Activated T-cell treated with anti-CD3 and anti-CD28 coated beads for 1 hour (primary cell): ENCODE data around the gene SOX5.

Experiments used
- DNase-seq: peaks from one replicate; pipeline ENCODE4 v3.0.0-alpha.2; 2020; ENCODE audit warnings: low read depth

The SOX5 gene

DNA sequence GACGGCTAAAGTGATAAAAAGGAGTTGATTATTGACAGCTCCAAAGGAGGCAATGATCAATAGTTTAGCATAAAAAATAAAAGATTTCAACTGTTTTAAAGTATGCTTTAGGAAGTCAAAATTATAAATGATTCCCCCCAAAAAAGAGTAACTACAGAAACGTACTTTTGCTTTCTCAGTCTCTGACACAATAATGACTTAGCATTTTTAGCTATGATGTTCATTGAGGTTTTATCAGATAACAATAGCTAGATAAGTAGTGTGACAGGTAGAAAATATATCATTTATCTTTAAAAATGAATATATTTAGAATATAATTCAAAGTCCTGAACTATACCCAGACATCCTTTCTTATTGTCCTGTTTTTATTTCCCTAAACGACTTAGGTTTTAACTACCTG lies 352.9 kb downstream of the SOX5 start:
- no peak for DNase-seq

GRCh38 chr12:23587833-23588559 lies 361.5 kb downstream of the SOX5 start:
- DNase-seq = no peak

DNA sequence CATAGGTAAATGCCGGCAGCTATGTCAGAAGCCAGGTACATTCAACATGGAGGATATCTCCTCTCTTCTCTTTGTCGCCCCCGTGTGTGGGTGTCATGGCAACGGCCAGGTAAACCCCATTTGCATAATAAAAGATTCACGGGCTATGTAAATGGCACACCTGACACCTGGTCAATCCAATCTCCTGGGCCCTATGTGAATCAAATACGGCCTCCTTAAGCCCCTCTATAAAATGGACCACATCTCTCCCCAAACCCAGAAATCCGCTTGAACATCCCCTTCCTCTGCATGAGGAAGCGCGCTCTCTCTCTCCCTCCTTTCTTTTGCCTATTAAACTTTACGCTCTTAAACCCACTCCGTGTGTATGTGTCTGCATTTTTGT lies 363.7 kb downstream of the SOX5 start:
- DNase-seq = no peak

- DNase-seq = no peak
Measured at GRCh38 chr12:23585156-23585781, 364.2 kb downstream of the SOX5 start.

GRCh38 chr12:23581913-23582312 lies 367.6 kb downstream of the SOX5 start:
- no peak for DNase-seq

- DNase-seq = no peak
Measured at GRCh38 chr12:23579257-23579656, 370.2 kb downstream of the SOX5 start.

DNA sequence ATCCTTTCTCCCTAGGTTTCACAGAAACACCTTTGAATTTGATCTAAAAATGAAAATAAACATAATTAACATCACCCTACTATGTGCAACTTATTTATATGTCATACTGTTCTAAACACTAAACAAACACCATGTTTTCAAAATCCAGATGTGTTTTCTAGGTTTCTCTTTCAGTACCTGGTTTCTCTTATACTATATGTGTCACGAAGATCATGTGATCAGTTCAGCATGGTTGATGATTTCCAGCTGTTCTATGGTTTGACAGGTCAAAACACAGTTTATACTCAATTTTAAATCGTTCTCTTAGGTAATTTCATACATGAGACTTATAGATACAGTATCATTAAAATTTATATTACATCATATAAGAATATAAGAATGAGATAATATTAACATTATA lies 373.1 kb downstream of the SOX5 start:
- no peak for DNase-seq

- no peak for DNase-seq
Measured at GRCh38 chr12:23569356-23569755, 380.1 kb downstream of the SOX5 start.

DNA sequence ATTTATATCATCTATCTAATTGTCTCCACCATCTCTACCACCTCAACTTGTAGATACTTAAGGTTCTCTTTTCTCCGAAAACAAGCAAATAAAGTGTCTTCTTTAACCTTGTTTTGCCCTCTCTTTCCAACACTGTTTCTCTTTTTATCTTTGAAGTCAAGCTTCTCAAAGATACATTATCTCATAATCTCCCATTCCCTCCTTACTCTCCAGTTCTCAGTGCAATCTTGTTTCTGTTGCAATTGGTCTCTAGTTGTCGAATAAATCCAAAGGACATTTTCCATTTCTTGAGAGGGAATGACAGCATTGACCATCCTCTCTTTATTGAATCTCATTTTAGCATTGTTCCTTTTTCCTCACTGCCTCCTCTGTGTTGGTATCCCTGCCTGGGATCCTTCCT lies 383.3 kb downstream of the SOX5 start:
- DNase-seq = no peak

- DNase-seq = no peak
Measured at GRCh38 chr12:23564451-23565152, 384.9 kb downstream of the SOX5 start.

- no peak for DNase-seq
Measured at GRCh38 chr12:23561364-23562345, 387.8 kb downstream of the SOX5 start.

GRCh38 chr12:23560611-23561010 lies 388.9 kb downstream of the SOX5 start:
- DNase-seq = no peak

DNA sequence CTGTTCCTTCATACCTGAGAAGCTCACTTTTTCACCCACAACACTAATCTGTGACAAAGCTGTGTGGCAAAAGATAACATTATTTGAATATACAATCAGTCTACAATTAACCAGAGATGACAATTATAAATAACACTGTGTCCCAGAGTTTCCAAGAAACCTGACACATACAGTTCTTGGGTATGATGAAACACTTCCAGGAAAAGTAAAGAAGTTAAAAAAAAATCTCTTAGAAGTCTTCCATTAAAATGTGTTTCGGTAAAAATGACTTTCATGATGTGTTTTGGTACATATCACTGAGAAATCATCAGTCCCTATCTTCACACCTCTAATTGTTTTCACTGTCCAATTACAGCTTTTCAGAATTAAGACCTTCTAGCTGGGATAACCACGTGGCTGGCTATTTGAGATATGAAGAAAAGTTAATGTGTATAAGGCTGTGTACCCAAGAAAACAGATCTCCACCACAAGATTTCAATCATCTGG lies 390.2 kb downstream of the SOX5 start:
- no peak for DNase-seq

DNA sequence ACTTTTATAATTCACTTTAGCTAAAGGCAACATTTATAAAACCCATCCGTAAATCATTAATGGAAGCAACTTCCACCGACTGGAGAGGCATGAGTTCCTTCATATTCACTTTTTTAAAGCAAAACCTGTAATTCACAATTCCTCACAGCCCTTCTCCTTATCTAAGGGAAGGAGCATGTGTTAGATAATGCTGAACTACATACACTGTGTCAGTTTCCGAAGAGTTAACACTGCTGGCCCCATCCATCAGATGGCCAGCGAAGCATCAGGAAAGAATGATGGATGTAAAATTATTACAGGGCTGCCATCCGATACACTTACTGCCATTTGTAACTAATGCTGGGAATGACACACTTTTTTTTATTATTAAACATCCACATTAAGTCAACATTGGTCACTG lies 392.8 kb downstream of the SOX5 start:
- DNase-seq = no peak

DNA sequence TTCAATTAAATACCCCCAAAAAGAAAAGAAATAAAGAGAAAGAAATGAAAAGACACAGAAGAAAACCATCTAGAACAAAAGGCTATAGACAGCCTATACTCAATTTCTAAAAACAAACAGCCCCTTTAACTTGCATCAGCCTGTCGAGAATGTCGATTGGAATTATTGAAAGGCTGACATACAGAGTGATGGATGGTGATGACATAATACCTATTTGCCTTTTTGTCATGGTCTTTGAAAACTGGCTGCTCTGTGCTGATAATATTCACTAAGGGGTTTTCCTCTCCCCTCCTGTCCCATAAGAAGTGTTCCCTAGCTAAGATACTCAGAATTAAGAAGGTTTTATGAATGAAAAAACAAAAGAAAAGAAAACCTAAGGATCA lies 393.7 kb downstream of the SOX5 start:
- no peak for DNase-seq

DNA sequence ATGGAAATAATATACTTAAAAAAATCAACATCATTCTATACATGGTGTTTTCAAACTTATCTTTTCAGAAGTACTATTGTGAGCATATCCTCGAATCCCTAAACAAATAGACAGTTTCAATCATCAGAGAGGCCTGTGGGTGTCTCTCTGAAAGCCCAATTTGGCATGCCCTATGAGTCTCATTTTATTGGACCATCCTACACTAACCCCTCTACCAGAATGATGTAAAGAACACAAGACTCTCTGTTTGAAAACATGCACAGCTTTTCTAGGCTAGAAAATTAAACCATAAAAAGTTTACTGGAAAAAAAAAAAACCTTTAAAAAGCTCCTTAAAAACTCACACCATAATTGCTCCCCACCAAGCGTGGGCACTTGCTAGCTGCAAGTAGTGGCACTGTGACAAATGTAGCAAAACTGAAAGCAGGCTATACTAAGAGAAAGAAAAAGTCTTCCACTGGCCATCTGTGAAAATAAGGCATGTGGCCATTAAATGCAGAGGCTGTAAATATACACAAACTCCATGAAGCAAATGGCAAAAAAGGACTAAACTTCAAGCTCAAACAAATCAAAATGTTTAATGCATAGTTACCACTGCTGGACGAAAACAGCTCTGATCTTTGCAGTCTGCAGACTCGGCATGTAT lies 394.2 kb downstream of the SOX5 start:
- DNase-seq = no peak

DNA sequence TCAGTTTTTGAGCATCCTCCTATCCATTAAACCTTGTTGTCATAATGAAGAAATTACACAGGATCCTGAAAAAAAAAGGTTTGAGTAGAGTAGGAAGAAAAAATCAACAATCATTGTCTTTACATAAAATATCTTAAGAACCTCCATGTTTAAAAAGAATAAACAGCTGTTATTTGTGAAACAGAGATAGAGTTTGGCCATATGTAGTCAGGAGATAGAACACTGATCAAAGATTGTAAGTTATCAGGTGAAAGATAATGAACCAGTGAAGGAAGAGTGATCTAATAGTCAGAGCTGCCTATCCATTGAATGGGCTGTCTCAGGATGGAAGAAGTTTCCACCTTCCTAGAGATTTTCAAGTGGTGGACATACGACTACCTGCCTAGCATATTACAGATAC lies 397.1 kb downstream of the SOX5 start:
- DNase-seq = no peak

DNA sequence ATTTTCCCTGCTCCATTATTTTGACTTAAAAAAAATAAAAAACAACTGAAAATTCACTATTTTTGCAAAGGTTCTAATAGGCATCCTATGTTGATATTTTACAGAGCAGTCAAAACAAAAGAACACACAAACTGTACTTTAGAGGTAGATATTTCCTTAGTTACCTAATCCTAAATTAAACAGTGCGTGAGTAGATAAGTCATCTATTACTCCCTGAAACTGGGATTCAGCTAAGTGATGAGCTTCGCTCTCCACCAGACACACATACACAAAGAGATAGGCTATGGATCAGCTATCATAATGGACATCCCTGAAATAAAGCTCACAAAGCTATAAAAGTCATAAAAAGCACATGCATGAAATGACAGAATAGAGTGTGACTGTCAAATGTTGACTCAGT lies 398.7 kb downstream of the SOX5 start:
- no peak for DNase-seq

- DNase-seq = no peak
Measured at GRCh38 chr12:23548742-23549141, 400.7 kb downstream of the SOX5 start.

DNA sequence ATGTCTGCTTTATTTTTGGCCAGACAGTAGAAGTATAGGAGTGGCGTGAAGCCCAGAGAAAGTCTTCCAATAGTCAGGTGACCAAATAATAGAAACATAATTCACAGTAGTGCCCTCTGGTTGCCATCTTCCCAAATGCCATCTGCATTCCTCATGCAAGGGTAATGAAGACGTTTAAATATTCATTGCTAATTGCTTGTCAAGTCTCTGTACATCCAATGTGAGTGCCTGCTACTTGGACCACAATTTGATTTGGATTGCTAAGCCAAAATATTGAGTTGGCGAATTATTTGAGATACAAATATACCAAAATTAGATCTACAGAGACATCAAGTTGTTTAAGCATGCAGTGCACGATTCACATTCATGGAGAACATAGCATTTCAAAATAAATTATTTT lies 402.7 kb downstream of the SOX5 start:
- no peak for DNase-seq

DNA sequence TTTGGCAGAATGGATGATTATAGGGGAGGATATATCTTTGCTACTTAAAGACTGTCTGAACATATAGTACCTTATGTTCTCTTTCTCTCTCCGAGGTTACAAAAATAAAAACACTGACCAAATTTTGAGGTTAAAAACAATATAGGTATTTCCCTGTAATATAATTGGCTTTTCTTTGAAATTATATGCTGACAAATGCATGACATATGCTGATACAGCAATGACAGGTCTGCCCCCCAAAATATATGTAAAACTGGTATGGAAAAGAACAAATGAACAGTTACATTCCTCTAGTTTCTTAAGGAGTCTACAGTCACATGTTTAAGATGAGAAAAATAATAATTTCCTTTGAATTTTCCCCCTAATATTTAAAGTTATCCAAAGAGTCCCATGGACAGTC lies 405.7 kb downstream of the SOX5 start:
- DNase-seq = no peak

DNA sequence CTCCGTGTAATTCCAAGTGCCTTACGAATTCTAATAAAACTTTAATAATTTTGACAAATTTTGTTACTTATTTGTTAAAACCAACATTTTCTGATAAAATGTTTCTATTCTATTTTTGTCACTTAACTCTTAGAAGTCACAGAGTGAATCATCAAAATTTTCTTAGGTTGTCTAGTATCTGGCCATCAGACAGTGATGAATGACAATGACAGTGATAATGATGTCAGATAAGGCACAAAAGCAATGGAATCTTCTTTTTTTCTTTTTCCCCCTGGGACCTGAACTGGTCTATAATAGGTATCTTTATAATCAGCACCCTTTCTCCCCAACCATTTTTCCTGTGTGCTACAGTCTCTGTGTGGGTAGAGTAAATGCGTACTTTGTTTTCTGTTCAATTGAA lies 407.3 kb downstream of the SOX5 start:
- DNase-seq = no peak
